Left forelimb (tissue), 1 donor: ENCODE data around the gene DLEC1.

ENCODE experiments used
- DNase-seq: peaks from one replicate; pipeline ENCODE4 v3.0.0-alpha.2; 2018; ENCODE audit warnings: low spot score

The DLEC1 gene

DNA sequence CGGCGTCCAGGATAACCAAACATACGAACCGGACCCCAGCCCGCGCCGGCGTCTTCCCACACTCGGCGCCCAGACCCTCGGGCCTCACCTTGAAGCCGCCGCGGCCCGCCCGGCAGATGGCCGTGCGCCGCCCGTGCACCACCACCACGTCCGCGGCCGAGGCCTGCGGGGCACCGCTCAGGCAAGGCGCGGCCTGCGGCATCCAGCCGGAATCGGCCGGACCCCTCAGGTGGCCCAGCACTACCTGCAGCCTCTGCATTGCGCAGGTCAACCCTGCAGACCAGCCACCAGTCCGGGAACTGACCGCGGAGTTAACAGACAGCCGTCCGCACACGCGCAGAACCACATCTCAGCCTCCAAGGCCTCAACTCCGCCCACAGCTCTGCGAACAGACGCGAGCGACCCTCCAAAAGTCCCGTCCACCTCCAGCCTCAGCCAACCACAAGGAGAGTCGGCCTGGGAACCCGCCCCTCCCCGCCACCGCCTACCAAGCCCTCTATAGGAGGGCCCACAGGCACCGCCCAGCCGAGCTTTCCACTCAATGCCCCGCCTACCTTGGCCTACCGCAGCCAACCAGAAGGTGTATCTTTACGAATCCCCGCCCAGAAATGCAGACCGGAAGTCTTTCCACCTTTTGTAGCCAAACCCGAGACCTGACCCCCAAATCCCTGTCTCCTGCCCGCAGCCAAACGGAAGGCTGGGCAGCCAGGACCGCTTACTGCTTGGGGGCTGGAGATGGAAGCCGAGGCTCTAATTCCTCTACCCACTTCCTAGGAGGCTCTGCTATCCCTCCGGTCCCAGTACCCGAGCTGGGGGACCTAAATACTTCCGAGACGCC lies 98.0 kb downstream of the DLEC1 start, which contains the start of gene ACAA1:
Gene ACAA1, minus strand, starts transcription at position 351 of the 838 bp plus-strand sequence. Its CDS starts 92 bp downstream, at position 259.
- DNase-seq, result peak; percentile 98

DNA sequence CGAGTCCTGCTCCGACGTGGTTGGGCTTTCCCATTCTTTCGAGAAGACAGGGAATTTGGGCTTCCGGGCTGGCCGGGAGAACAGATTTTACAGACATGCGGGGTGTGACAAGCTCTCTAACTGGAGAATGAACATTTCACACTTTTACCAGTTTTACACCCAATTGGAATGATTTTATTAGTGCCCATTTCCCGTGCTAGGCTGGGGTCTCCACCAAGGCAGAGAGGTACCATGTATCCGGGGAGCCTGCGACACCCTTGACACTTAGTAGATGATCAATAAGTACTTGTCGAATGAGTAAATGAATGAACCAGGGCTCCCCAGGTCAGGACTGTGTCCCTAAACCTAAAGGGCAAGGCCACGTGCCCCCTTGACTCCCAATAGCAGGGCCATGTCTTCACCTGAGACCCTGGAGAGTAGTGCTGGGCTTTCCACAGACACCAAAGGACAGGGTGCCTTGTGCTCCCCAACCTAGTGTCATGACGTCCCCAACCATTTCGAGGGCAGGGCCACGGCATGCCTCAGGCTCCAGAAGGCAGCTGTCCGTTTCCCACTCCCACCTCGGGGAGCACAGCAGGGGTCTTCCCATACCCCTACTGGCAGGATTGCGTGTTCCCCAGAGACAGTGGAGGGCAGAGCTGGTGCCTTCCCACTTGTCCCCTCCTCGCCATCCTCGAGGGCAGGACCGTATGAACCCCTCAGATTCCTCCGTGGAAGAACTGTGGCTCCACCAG lies 98.8 kb downstream of the DLEC1 start:
- no peak for DNase-seq

DNA sequence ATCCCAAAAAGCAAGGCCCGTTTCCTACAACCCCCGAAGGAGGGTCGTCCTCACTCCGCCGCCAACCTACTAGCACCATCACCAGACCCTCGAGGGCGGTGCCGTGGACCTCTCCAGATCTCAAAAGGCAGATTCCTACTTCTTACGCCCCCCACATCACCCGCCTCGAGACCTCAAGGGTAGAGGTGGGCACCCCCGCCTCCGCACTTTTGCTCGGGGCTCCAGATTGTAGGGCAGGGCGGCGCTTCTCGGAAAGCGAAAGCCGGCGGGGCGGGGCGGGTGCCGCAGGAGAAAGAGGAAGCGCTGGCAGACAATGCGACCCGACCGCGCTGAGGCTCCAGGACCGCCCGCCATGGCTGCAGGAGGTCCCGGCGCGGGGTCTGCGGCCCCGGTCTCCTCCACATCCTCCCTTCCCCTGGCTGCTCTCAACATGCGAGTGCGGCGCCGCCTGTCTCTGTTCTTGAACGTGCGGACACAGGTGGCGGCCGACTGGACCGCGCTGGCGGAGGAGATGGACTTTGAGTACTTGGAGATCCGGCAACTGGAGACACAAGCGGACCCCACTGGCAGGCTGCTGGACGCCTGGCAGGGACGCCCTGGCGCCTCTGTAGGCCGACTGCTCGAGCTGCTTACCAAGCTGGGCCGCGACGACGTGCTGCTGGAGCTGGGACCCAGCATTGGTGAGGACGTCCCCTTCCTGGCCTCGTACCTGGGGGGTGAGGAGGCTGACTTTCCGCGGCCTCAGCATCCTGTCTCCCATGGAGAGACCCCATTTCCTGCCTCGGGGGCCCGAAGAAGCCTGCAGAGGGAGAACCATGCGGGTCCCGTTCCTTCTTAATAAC lies 99.6 kb downstream of the DLEC1 start, which contains the start of gene MYD88:
Gene MYD88, plus strand, starts transcription at position 313 of the 842 bp plus-strand sequence. Its CDS starts 40 bp downstream, at position 353.
- peak; percentile 86 for DNase-seq

DNA sequence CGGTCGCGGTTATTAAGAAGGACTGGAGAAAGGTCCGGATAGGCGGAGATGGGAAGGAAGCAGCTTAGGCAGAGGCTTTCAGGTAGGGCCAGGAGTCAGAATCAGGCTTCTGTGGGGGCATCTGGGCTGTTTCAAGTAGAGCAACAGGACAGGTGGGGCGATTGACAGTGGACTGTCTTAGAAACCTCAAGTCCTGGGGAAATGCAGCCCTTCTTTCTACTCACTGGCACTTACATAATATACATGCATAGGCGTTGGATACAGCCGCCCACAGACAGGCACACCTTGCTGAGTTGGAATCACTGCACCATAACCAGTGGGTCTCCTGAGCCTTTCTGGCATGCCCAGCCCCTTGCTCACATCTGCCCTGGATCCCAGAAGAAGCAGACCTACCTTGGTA lies 100.2 kb downstream of the DLEC1 start:
- DNase-seq, result no peak

DNA sequence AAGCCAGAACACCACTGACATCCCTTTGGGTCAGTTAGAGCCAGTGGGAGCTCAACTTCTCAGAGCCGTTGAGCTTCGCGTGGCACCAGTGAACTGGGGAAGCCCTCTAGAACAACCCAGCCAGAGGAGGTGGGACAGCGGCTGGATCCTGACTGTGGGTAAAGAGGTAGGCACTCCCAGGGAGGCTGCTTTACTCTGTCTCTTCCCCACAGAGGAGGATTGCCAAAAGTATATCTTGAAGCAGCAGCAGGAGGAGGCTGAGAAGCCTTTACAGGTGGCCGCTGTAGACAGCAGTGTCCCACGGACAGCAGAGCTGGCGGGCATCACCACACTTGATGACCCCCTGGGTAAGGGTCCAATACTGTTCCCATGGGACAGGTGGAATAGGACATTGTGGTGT lies 100.6 kb downstream of the DLEC1 start:
- DNase-seq, result no peak

DNA sequence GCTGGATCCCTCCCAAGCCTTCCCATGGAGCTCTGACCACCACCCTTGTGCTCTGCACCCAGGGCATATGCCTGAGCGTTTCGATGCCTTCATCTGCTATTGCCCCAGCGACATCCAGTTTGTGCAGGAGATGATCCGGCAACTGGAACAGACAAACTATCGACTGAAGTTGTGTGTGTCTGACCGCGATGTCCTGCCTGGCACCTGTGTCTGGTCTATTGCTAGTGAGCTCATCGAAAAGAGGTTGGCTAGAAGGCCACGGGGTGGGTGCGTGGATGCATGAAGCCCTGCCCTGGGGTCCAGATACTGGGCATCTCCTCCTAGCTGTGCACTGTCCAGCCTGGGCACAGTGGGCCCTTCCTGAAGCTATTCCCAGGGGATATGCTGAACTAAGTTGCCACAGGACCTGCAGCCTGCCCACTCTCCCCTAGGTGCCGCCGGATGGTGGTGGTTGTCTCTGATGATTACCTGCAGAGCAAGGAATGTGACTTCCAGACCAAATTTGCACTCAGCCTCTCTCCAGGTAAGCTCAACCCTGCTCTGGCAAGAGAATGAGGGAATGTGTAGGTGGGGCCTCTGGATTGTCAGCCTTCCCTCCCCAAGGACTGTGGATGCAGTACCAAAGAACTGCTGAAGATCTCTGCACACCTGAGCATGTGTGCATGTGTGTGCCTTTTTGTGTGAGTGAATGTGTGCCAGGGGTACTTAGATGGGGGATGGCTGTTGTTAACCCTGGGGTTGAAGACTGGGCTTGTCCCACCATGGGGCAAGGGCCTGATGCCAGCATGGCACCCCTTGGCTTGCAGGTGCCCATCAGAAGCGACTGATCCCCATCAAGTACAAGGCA lies 101.5 kb downstream of the DLEC1 start:
- DNase-seq, result no peak

DNA sequence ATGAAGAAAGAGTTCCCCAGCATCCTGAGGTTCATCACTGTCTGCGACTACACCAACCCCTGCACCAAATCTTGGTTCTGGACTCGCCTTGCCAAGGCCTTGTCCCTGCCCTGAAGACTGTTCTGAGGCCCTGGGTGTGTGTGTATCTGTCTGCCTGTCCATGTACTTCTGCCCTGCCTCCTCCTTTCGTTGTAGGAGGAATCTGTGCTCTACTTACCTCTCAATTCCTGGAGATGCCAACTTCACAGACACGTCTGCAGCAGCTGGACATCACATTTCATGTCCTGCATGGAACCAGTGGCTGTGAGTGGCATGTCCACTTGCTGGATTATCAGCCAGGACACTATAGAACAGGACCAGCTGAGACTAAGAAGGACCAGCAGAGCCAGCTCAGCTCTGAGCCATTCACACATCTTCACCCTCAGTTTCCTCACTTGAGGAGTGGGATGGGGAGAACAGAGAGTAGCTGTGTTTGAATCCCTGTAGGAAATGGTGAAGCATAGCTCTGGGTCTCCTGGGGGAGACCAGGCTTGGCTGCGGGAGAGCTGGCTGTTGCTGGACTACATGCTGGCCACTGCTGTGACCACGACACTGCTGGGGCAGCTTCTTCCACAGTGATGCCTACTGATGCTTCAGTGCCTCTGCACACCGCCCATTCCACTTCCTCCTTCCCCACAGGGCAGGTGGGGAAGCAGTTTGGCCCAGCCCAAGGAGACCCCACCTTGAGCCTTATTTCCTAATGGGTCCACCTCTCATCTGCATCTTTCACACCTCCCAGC lies 102.4 kb downstream of the DLEC1 start:
- no peak for DNase-seq

DNA sequence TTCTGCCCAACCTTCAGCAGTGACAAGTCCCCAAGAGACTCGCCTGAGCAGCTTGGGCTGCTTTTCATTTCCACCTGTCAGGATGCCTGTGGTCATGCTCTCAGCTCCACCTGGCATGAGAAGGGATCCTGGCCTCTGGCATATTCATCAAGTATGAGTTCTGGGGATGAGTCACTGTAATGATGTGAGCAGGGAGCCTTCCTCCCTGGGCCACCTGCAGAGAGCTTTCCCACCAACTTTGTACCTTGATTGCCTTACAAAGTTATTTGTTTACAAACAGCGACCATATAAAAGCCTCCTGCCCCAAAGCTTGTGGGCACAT lies 102.9 kb downstream of the DLEC1 start:
- DNase-seq, result no peak

DNA sequence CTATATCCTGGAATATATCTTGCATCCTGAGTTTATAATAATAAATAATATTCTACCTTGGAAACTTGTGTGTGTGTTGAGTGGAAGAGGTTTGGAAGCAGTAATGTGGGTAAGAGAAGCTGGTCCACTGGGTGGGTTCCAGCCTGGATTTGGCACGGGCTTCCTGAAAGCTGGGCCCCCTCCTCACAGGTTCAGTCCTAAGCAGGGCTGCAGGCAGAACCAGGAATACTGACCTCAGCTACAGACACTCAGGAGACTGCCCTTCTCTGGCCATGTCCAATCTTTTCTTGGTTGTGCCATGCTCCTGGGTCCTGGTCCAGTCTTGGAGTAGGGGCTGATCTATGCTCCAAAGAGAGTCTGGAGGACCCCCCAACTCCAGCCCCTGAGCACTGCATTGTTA lies 104.0 kb downstream of the DLEC1 start:
- no peak for DNase-seq

DNA sequence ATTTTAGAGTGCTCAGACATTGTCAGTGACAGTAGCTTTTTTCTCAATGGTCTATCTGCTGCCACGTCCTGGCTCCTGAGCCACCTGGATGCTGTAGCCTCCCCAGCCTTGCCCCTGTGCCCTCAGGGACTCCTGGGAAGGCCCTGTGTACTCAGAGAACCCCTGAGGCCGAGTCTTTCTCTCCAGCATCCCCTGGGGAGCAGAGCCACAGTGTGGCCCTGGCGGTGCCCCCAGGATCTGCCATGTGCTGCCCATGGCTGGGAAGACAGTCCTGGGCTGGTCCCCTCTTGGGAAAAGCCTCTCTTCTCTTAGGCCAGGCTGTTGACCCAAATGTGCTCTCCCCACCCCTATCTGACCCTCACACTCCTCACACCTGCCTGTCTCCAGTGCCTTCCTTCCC lies 104.5 kb downstream of the DLEC1 start:
- DNase-seq, result no peak

DNA sequence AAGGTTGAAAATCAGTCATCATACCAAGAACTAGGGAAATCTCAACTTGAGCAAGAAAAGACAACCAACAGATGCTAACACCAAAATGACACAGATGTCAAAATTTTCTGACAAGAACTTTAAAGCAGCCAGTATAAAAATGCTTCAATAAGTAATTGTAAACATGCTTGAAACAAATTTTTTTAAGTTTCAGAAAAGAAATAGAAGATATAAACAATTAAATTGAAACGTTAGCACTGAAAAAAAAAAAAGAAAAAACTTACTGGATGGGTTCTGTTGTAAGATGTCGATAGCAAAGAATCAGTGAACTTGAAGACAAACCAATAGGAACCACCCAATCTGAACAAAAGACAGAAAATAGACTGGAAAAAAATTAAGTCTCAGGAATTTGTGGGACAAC lies 107.5 kb downstream of the DLEC1 start:
- DNase-seq, result no peak

DNA sequence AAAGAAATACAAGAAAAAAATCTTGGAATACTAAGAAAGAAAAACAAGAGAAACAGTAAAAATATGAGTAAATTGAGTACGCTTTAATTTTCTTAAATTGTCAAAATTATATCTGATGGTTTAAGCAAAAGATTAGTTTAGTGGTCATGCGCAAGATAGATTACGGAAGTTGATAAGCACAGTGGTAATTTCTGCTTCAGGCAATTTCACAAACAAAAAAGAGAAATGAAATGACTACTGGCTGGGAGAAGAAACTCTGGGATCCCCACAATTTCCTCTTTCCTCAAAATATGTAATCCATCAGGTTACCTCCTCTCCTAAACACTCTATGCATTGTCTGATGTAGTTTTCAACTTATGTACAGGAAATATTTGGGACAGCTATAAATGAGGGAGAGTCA lies 108.4 kb downstream of the DLEC1 start:
- DNase-seq, result no peak

DNA sequence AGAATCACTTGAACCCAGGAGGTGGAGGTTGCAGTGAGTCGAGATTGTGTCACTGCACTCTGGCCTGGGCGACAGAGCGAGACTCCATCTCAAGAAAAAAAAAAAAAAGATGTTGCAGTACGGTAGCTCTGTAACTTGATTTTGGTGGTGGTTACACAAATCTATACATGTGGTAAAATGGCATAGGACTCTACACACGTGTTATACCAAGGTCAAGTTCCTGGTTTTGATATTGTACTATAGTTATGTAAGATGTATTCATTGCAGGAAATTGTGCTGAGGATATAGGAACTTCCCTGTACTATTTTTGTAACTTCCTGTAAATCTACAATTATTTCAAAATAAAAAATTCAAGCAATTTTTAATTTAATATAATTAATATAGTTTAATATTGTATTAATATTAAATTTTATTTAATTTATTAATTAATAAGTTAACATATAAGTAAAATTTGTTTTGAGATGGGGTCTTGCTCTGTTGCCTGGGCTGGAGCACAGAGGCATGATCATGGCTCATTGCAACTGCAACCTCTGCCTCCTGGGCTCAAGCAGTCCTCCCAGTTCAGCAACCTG lies 109.4 kb downstream of the DLEC1 start:
- DNase-seq, result no peak

DNA sequence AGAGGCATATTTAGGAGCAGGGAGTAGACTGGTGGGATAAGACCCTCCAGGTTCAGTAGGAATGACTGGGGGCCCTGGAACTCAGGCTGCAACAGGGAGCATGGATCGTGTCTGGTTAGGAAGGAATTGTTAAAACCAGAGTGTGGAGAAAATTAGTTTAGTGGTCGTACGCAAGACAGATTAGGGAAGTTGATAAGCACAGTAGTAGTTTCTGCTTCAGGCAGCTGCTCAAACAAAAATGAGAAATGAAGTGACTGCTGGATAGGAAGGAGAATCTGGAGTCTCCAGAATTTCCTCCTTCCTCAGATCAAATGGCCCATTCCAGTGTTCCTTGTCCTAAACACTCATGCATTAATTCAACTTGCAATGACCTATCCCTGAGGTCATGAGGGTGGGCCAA lies 110.7 kb downstream of the DLEC1 start:
- DNase-seq, result no peak

DNA sequence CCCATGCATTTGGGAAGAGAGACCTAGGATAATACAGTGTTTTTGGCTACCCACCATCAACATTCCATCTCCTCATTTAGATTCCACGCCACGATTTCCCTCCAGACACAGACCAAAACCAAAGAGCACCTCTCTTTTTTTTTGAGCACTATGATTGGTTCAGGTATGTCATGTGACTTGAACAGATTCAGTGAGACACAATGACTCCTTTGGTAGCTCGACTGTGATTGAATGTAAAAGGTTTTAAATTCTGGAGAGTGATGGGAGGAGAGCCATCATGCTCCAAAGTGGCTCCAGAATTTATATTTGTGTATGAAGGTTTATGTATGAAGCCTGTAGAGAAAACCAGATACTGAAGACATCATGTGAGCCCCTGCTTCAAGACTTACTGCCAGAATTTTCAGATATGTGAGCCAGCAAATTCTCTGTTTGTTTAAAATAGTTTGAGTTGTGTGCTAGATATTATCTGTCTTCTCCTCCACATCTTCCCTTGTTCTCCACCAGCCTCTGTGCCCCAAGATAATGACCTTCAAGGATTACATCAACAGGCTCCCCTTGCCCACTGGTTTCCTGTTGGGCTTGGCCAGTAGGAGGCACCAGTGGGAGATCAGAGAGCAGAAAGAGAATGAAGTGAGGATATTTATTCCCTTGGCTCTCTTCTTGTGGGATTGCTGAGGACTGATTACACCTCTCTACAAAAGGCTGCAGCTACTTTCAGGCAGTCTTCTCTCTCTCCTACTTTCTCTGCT lies 111.9 kb downstream of the DLEC1 start:
- DNase-seq, result no peak

DNA sequence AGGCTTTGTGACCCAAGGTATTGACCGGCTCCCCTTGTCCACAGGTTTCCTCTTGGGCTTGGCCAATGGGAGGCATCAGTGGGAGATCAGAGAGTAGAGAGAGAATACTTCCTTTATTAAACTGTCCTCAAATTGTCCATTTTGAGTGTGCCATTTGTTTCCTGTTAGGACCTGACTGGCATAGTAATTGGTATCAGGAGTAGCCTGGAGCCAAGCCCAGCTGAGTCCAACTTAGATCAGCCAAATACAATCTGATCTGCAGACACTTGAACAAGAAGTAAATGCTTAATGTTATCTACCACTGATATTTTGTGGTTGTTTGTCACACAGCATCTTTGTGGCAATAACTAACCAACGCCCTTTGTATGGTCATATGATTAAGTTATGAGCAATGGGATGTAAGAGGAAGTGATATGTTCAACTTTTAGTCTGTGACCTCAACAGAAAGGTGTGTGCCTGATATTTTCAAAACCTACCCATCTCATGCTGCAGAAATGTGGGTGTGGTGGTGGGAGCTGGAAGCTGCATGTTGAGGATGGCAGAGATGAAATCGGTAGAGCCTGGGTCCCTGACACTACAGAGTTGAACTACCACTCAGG lies 112.8 kb downstream of the DLEC1 start:
- no peak for DNase-seq

DNA sequence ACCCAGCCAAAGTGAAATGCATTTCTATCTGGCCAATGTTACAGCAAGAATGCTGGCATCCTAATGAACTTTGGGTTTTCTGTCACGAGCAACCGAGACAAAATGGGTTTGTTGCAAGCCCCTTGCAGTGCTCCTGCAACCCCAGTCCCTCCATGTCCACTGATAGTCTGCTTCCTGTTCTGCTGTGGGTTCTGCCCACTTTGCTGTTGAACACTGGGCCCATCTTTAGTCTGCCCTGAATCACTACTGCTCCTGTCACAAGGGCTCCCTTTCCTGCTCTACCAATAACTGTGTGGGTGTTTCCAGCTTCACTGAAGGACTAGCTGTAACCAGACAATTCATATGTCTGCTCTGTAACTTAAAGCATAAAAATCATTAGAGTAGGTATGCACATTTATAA lies 113.6 kb downstream of the DLEC1 start:
- no peak for DNase-seq

DNA sequence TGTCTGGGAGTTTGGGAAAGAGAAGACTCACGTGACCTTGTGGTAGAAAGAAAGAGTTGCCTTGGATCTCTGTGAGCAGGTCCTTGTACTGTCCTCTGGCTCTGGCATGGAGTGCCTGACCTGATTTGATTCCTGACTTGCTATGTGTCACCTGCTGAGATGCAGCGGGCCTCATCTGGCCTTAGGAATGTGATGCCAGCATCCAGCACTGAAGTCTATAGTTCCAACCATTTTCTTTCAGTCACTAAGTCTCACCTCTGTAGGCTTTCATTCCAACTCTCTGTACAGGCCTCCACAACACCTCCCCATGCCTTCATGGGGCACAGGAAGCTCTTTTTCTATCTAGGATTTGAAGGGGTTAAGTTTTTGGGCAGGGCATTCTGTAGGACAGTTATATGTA lies 114.2 kb downstream of the DLEC1 start:
- no peak for DNase-seq

DNA sequence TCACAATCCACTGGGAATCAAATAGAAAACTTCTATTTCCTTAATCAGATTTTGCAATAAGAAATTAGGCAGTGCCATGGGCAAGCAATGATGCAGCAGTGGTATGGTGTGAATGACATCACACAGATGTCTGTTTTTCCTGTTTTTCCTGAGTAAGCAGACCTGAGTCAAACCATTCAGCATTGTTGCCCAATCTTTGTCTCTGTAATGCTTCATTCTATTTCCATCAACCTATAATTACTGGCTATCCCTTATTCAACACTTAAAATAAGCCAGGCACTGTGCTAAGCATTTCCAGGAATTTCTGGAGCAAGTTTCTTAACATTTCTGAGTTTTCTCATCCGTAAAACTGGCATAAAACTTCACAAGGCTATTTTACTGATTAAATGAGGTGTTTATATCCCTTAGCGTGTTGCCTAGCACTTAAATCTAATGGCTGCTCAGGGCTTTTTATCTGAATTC lies 115.1 kb downstream of the DLEC1 start:
- DNase-seq, result no peak
